Neural cell (in vitro differentiated cells): ENCODE data around the gene PTTG1IP.

Source experiments
- EP300 ChIP-seq: fragments of 450-650 bp; conservative IDR thresholded peaks from 2 replicates; pipeline ENCODE4 v1.6.1; 2014; ENCODE audit warnings: antibody characterized with exemption, mild to moderate bottlenecking, moderate library complexity; ENCODE audit not compliant: poor library complexity, severe bottlenecking
- EZH2 ChIP-seq: fragments of 200-600, 300-800 bp; shearing (Covaris generic), sonication (generic); IDR thresholded peaks from 2 replicates; pipeline ENCODE4 v1.6.1; 2014; ENCODE audit warnings: antibody characterized with exemption, low read length, borderline replicate concordance, mild to moderate bottlenecking; ENCODE audit not compliant: insufficient read depth, poor library complexity, severe bottlenecking
- POLR2AphosphoS5 ChIP-seq: IDR thresholded peaks from 2 replicates; pipeline ENCODE4 v1.6.1; 2012
- SMC3 ChIP-seq: fragments of 450-650 bp; conservative IDR thresholded peaks from 2 replicates; pipeline ENCODE4 v1.6.1; 2014; ENCODE audit warnings: antibody characterized with exemption, mild to moderate bottlenecking, moderate library complexity; ENCODE audit not compliant: poor library complexity
- TAF1 ChIP-seq: IDR thresholded peaks from 2 replicates; pipeline ENCODE4 v1.6.1; 2012; ENCODE audit warnings: low read depth
- TF ChIP-seq, protein P1 (sequence below): fragments of 450-650 bp; IDR thresholded peaks from 2 replicates; pipeline ENCODE4 v1.5.1; 2014; ENCODE audit warnings: antibody characterized with exemption, mild to moderate bottlenecking, moderate library complexity; ENCODE audit not compliant: poor library complexity, severe bottlenecking
- TF ChIP-seq, protein P2 (sequence below): IDR thresholded peaks from 2 replicates; pipeline ENCODE4 v1.6.1; 2012; ENCODE audit warnings: borderline replicate concordance

DNA sequence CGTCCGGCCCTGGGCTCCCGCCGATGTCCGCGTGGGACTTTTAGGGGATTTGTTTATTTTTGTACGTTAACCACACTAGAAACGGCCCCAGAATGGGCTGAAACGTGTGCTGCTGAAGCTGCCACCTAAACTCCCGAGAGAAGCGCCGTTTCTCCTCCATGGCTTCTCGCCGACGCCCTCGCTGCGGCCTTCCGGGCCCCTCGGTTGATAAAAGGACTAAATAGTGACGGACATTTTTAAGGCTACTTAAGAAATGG, 678 bp upstream of the PTTG1IP start:
- TF ChIP-seq, protein P1, sequence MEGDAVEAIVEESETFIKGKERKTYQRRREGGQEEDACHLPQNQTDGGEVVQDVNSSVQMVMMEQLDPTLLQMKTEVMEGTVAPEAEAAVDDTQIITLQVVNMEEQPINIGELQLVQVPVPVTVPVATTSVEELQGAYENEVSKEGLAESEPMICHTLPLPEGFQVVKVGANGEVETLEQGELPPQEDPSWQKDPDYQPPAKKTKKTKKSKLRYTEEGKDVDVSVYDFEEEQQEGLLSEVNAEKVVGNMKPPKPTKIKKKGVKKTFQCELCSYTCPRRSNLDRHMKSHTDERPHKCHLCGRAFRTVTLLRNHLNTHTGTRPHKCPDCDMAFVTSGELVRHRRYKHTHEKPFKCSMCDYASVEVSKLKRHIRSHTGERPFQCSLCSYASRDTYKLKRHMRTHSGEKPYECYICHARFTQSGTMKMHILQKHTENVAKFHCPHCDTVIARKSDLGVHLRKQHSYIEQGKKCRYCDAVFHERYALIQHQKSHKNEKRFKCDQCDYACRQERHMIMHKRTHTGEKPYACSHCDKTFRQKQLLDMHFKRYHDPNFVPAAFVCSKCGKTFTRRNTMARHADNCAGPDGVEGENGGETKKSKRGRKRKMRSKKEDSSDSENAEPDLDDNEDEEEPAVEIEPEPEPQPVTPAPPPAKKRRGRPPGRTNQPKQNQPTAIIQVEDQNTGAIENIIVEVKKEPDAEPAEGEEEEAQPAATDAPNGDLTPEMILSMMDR: no peak
- TF ChIP-seq POLR2AphosphoS5 (no peak), EZH2 (no peak), TAF1 (no peak), EP300 (no peak), SMC3 (no peak)
- TF ChIP-seq, protein P2, sequence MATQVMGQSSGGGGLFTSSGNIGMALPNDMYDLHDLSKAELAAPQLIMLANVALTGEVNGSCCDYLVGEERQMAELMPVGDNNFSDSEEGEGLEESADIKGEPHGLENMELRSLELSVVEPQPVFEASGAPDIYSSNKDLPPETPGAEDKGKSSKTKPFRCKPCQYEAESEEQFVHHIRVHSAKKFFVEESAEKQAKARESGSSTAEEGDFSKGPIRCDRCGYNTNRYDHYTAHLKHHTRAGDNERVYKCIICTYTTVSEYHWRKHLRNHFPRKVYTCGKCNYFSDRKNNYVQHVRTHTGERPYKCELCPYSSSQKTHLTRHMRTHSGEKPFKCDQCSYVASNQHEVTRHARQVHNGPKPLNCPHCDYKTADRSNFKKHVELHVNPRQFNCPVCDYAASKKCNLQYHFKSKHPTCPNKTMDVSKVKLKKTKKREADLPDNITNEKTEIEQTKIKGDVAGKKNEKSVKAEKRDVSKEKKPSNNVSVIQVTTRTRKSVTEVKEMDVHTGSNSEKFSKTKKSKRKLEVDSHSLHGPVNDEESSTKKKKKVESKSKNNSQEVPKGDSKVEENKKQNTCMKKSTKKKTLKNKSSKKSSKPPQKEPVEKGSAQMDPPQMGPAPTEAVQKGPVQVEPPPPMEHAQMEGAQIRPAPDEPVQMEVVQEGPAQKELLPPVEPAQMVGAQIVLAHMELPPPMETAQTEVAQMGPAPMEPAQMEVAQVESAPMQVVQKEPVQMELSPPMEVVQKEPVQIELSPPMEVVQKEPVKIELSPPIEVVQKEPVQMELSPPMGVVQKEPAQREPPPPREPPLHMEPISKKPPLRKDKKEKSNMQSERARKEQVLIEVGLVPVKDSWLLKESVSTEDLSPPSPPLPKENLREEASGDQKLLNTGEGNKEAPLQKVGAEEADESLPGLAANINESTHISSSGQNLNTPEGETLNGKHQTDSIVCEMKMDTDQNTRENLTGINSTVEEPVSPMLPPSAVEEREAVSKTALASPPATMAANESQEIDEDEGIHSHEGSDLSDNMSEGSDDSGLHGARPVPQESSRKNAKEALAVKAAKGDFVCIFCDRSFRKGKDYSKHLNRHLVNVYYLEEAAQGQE: no peak
